UCSD-AML1 (cell line): ENCODE measurements around the gene SFRP4.

ENCODE experiments used
- DNase-seq: peaks from one replicate; lab custom pipeline; 2025; ENCODE audit not compliant: unreplicated experiment; lab: John Stamatoyannopoulos, UW

The SFRP4 gene

GRCh38 chr7:37925620-37926019, 9.0 kb upstream of the SFRP4 start:
- DNase-seq = no peak

GRCh38 chr7:37924491-37925041, 7.9 kb upstream of the SFRP4 start:
- no peak for DNase-seq

GRCh38 chr7:37923996-37924395, 7.4 kb upstream of the SFRP4 start:
- DNase-seq = no peak

DNA sequence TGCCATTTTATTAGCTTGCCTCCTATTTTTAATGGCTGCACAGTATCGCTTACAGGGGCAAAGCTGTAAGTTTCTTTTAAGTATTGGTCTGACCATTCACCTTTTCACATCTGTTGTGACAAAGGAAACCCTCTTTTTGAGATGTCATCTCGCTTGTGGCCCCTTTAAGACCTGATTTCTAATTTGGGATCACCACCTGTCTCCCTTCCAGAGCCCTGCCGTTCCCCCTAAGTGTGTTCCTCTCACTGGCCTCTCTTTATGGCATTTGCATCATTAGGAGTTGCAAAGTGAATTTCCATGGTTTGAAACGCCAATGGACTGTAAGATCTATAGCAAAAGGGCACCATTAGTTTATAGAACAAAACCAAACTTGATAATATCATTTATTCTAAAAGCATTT, 5.3 kb upstream of the SFRP4 start:
- DNase-seq = no peak

DNA sequence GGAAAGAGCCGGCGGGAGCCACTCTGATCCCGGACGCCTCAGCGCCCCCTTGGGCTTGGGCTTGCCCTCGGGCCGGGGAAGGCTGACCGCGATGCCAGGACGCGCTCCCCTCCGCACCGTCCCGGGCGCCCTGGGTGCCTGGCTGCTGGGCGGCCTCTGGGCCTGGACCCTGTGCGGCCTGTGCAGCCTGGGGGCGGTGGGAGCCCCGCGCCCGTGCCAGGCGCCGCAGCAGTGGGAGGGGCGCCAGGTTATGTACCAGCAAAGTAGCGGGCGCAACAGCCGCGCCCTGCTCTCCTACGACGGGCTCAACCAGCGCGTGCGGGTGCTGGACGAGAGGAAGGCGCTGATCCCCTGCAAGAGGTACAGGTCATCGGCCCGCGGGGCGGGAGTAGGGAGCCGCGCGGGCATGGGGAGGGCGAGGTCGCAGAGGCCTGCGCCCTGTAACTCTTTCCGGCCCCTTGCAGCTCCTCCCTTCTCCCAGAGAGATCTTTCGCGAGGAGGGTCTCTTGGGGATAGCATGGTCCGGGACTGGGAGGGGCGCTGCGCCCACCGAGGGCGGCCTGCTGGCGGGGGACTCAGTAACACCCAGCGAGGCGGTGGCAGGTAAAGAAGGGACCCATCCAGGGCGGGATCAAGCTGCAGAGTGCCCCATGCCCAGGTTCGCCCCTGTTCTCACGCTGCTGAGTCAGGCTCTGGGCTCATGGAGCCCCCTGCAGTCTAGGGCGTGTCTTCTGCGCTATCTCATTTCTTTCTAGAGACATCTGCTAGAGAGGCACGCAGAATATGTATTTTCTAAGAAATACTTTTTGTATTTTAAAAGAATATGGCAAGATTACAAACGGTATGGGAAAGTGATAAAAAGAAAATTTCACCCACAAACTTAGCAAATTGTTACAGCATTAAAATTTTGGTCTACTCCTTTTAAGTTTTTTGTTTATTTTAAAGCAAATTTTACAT, 4.5 kb upstream of the SFRP4 start:
- peak; percentile 55 for DNase-seq

- peak; percentile 59 for DNase-seq
Measured at GRCh38 chr7:37920305-37920848, 3.8 kb upstream of the SFRP4 start, which contains the start of gene EPDR1. EPDR1 (plus strand) TSS chr7:37920640; CDS start chr7:37920940, 300 bp downstream.

DNA sequence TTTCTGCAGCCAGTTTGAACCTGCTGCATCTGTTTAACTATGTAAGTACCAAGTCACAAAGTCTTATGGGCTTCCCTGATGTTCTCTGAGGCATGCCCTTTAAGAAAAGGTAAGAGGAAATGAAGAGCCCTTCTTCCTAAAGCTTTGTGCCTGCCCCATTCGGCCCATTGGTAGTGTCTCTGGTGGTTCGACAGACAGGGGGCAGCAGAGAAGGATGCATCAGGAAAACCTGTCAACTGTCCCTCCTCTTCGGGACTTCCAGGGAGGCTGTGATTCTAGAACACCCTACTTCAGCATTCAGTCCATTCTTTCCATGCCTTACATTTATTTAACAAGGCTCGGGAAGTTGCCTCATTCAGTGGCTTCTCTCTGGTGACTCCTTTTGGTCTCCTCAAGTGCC, 1.9 kb upstream of the SFRP4 start:
- no peak for DNase-seq

GRCh38 chr7:37916017-37916672, 472 bp downstream of the SFRP4 start:
- DNase-seq = peak; percentile 8

GRCh38 chr7:37915438-37915837, 1.2 kb downstream of the SFRP4 start:
- DNase-seq = peak; percentile 7

DNA sequence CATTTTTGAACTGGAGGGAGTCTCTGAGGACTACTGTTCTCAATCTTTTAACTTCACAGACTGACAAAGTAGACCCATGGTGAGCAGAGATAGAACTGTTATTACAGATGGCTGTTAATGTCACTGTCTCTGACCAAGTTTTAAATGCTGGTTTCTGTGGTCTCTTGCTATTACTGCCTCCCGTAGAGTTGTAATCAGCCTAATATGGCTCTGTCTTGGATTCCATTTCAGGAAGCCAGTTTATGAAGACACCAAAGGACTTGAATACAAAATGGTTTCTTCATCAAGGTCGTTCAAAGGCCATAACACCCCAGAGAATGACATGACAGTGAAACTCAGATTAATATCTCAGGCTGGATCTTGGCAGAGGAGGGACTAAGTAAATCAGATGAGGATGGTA, 3.9 kb downstream of the SFRP4 start:
- DNase-seq = no peak

- no peak for DNase-seq
Measured at GRCh38 chr7:37908221-37908788, 8.3 kb downstream of the SFRP4 start.

DNA sequence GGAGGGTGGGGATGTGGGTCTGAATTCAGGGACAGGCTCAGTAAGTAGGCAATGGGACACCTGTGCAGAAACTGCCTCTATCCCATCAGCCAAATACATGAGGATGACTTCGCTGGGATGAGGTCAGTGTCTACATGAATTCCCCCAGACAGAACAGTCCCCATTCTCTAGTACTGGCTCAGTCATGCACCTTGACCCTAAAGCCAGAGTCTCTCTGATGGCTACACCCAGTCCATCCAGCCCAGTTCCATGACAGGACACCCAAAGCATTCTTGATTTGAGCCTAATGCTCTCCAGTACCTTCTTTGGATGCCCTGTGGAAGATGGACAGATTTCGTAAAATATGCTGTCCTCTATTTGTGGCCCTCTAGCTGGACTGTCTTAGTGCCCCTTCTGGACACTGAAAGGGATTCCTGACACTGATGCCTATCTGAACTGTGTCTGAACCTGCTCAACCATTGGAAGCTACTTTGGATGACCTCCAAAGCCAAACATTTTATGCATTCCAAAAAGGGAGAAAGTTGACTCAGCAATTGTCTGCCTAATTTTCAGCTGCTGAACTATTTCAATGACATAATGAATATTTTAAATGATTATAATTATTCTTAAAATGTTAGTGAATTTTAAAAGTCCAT, 14.6 kb downstream of the SFRP4 start:
- DNase-seq = no peak

DNA sequence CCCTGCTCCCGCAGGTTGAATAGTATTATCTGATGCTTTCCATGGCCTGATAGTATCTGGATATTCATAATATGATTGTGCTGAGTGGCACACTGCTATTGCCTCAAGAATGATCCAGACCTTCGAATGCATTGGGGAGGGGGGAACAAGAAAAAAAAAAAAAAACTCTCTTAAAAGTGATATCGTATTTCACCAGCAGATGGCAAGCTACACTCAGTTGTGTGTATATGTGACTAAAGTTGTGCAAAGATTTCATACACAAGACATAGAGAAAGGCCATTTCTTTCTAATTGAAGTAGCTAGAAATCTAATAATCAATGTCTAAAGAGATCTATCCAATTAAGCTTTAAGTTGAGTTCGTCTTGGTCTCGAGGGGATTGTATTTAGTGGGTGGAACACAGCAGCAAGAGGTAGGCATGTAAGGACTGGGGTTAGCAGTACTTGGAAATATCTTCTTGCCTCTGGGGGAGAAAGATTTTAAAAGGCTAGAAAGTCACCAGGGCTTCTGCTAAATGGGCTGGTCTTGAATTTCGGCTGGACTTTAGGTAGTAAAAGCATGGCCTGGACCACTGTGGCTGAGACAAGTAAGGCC, 15.3 kb downstream of the SFRP4 start:
- DNase-seq = no peak

GRCh38 chr7:37899712-37900247, 16.8 kb downstream of the SFRP4 start:
- DNase-seq = no peak

GRCh38 chr7:37894671-37895070, 21.9 kb downstream of the SFRP4 start:
- no peak for DNase-seq

- no peak for DNase-seq
Measured at GRCh38 chr7:37893359-37893758, 23.3 kb downstream of the SFRP4 start.

DNA sequence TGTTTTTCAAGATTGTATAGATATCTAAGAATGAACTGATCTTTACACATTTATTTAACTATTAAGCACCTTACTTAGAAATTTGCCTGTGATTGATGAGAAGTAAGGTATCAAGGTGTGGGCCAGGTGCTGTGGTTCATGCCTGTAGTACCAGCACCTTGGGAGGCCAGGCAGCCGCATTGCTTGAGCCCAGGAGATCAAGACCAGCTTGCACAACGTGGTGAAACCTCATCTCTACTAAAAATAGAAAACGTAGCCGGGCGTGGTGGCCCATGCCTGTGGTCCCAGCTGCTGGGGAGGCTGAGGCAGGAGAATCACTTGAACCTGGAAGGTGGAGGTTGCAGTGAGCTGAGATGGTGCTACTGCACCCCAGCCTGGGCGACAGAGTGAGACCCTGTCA, 34.5 kb downstream of the SFRP4 start:
- DNase-seq = no peak
